PC-3 (cell line): ENCODE results near the gene SFMBT2. TPM values are rescaled to one million over a fixed set of nuclear protein-coding genes. Genes with fewer than 3 reads are reported as not detected.

Experiments used
- ATAC-seq: fragments of 200-7000 bp; cut with Tn5 transposase; 2 replicates; pipeline ENCODE4 v1.9.1; 2020; ENCODE audit warnings: mild to moderate bottlenecking, moderate library complexity
- BruUV-seq: library from RNA; stranded (reverse); fragments of 400-500 nt; replicated peaks from 2 replicates; lab custom pipeline; 2021; lab: Mats Ljungman, UMichigan
- CTCF ChIA-PET: fragments of 300-600 bp; sonication (Branson Sonifier 250); formaldehyde crosslinking; loops from one replicate; lab custom pipeline; 2022; ENCODE audit warnings: antibody characterized with exemption; lab: Charles Lee
- POLR2A ChIA-PET: fragments of 300-600 bp; sonication (Branson Sonifier 250); formaldehyde crosslinking; loops from one replicate; lab custom pipeline; 2022; ENCODE audit warnings: antibody characterized with exemption; ENCODE audit not compliant: unreplicated experiment; lab: Charles Lee
- DNase-seq: peaks from one replicate; pipeline ENCODE4 v3.0.0-alpha.2; 2015
- H2AFZ ChIP-seq: fragments of 300-600 bp; sonication (generic); 2 replicates; pipeline ENCODE4 v1.6.0; 2016; ENCODE audit warnings: antibody characterized with exemption, low read length
- H3F3A ChIP-seq: fragments of 300-600 bp; sonication (generic); one replicate; pipeline ENCODE4 v1.6.0; 2017; ENCODE audit warnings: antibody characterized with exemption, low read length, control low read depth, mild to moderate bottlenecking; ENCODE audit not compliant: unreplicated experiment
- H3K27ac ChIP-seq: fragments of 300-600 bp; sonication (generic); 2 replicates; pipeline ENCODE4 v1.5.1; 2016; ENCODE audit warnings: mild to moderate bottlenecking, low read length
- H3K27me3 ChIP-seq: fragments of 300-600 bp; sonication (generic); 2 replicates; pipeline ENCODE4 v1.6.1; 2016; ENCODE audit warnings: low read length, mixed read lengths
- H3K36me3 ChIP-seq: fragments of 300-600 bp; sonication (generic); 2 replicates; pipeline ENCODE4 v1.6.1; 2016; ENCODE audit warnings: low read depth, mixed run types, low read length, mixed read lengths
- H3K4me1 ChIP-seq: fragments of 300-600 bp; sonication (generic); 2 replicates; pipeline ENCODE4 v1.5.1; 2016; ENCODE audit warnings: low read length; ENCODE audit not compliant: insufficient read depth
- H3K4me2 ChIP-seq: fragments of 300-600 bp; sonication (generic); 2 replicates; pipeline ENCODE4 v1.6.0; 2016; ENCODE audit warnings: low read length
- H3K4me3 ChIP-seq: fragments of 300-600 bp; sonication (generic); 2 replicates; pipeline ENCODE4 v1.5.1; 2016; ENCODE audit warnings: mild to moderate bottlenecking, low read length, mixed read lengths
- H3K79me2 ChIP-seq: fragments of 300-600 bp; sonication (generic); 2 replicates; pipeline ENCODE4 v1.6.1; 2017; ENCODE audit warnings: low read length, mixed read lengths
- H3K9ac ChIP-seq: fragments of 300-600 bp; sonication (generic); 2 replicates; pipeline ENCODE4 v1.6.0; 2016; ENCODE audit warnings: mild to moderate bottlenecking, low read length
- H3K9me2 ChIP-seq: fragments of 300-600 bp; sonication (generic); replicated peaks from 2 replicates; pipeline ENCODE4 v1.6.1; 2016; ENCODE audit warnings: mixed run types, low read length, mixed read lengths
- H3K9me3 ChIP-seq: fragments of 300-600 bp; sonication (generic); 2 replicates; pipeline ENCODE4 v1.6.1; 2016; ENCODE audit warnings: low read length, mixed read lengths
- H4K20me1 ChIP-seq: fragments of 300-600 bp; sonication (generic); 2 replicates; pipeline ENCODE4 v1.6.1; 2016; ENCODE audit warnings: low read length, mixed read lengths
- EZH2 ChIP-seq: fragments of 300-600 bp; sonication (generic); IDR thresholded peaks from one replicate; pipeline ENCODE4 v1.6.1; 2017; ENCODE audit warnings: antibody characterized with exemption, mild to moderate bottlenecking, low read length; ENCODE audit not compliant: unreplicated experiment
- EZH2phosphoT487 ChIP-seq: fragments of 300-600 bp; sonication (generic); IDR thresholded peaks from 2 replicates; pipeline ENCODE4 v1.6.1; 2018; ENCODE audit warnings: mild to moderate bottlenecking, antibody characterized with exemption, low read length, borderline replicate concordance
- intact Hi-C: fragments of 100-400 bp; cut with micrococcal nuclease; formaldehyde crosslinking; loops from 2 replicates; pipeline ENCODE4 v1.9.0; 2023
- total RNA-seq: library from RNA; depleted of rRNA; stranded (reverse); fragments of >200 nt; gene quantifications from 2 replicates; pipeline ENCODE4 v1.2.3, GENCODE V29; 2014
- TF ChIP-seq, protein P1 (sequence below): fragments of 300-600 bp; sonication (generic); conservative IDR thresholded peaks from 2 replicates; pipeline ENCODE4 v1.5.1; 2017; ENCODE audit warnings: antibody characterized with exemption, low read depth, mild to moderate bottlenecking, low read length

Gene SFMBT2
- total RNA-seq, 1 experiment from 2014 or later = 1.9 TPM

DNA sequence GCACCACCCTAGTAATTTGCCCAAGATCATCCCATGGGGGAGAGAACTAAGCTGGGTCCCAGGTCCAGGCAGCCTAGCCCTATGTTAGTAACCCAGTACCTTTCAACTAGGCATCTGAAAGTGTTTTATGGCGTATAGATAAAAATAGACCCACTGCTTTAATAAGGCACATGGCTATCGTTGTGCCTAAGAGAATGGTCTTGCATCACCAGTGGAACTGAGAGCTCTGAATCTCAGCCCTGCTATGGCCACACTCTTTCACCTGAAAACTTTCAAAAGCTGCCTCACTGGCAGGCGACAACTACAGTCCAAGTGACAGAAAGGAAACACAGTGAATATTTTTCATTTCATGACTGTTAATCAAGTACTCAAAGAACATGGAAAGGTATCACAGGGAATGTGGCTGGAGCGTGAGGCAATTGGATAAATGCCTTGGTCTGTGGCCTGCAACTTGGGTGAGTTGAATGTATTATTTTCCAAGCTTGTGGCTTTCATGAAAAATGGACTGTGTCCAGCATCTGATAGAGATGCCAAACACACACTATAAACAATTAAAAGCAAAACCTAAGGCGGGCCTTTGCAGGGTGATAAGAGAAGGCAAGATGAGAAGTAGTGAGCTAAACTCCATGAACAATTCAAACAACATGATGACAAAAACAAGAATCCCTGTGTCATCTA, 18.0 kb upstream of the SFMBT2 start:
- ChIA-PET CTCF (interaction anchor here (0.6 kb wide), 1 partner anchor 898 kb away, joined by 5 read pairs; no protein-coding TSS in a partner anchor), POLR2A (no interaction called here)
- no TSS peak for BruUV-seq

DNA sequence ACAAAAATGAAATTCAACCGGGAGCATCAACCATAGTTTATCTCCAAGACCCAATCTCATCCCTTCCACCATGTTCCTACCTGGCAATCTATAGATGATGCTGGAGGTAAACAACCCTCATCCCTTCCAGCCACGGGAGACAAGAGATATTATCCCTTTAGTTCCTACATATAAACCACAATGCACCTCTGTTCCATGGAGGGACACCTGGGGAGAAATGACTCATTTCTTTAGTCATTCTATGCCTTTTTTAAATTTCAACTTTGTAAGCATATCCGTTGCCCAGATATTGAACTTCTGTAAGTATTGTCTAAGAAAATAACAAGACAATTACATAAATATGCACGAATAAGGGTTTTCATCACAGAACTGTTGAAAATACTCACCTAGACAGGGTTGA, 15.5 kb upstream of the SFMBT2 start:
- Histone ChIP-seq H3K9me2 (no peaks in the 10 kb centered on the region), H3K79me2 (no peaks in the 10 kb centered on the region), H3K4me3 (no peak overlapping the region), H3K9ac (no peak overlapping the region), H3K27me3 (no peaks in the 10 kb centered on the region), H3K4me2 (no peak overlapping the region), H3K9me3 (no peaks in the 10 kb centered on the region), H3K27ac (no peak overlapping the region), H4K20me1 (no peaks in the 10 kb centered on the region), H3F3A (no peaks in the 10 kb centered on the region), H3K4me1 (peaks cover 19% of the 10 kb centered on the region), H2AFZ (no peak overlapping the region), H3K36me3 (no peaks in the 10 kb centered on the region)
- intact Hi-C loops = no loop called here
- ChIA-PET POLR2A (no interaction called here), CTCF (no interaction called here)
- no TSS peak for BruUV-seq
- DNase-seq = peak; percentile 46
- TF ChIP-seq EZH2phosphoT487 (no peak), EZH2 (no peak)
- TF ChIP-seq, protein P1, sequence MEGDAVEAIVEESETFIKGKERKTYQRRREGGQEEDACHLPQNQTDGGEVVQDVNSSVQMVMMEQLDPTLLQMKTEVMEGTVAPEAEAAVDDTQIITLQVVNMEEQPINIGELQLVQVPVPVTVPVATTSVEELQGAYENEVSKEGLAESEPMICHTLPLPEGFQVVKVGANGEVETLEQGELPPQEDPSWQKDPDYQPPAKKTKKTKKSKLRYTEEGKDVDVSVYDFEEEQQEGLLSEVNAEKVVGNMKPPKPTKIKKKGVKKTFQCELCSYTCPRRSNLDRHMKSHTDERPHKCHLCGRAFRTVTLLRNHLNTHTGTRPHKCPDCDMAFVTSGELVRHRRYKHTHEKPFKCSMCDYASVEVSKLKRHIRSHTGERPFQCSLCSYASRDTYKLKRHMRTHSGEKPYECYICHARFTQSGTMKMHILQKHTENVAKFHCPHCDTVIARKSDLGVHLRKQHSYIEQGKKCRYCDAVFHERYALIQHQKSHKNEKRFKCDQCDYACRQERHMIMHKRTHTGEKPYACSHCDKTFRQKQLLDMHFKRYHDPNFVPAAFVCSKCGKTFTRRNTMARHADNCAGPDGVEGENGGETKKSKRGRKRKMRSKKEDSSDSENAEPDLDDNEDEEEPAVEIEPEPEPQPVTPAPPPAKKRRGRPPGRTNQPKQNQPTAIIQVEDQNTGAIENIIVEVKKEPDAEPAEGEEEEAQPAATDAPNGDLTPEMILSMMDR = no peak
- no peak for ATAC-seq

More for the DNA sequence above, 18.0 kb upstream of the SFMBT2 start:
- DNase-seq = no peak
- H3K9me3 ChIP-seq = no peaks in the 10 kb centered on the region
- H3K4me1 ChIP-seq = peaks cover 5% of the 10 kb centered on the region
- intact Hi-C loops = no loop called here
- H3F3A ChIP-seq = no peaks in the 10 kb centered on the region
- no peak overlapping the region for H3K4me2 ChIP-seq
- H3K79me2 ChIP-seq = no peaks in the 10 kb centered on the region
- H3K36me3 ChIP-seq = no peaks in the 10 kb centered on the region
- TF ChIP-seq EZH2phosphoT487 = no peak
- TF ChIP-seq EZH2 = no peak
- TF ChIP-seq, protein P1 = no peak
- H2AFZ ChIP-seq = no peak overlapping the region
- H3K27me3 ChIP-seq = peaks cover 14% of the 10 kb centered on the region; the same call in 1 of the 2 replicates
- H4K20me1 ChIP-seq = no peaks in the 10 kb centered on the region
- H3K9me2 ChIP-seq = no peaks in the 10 kb centered on the region
- H3K27ac ChIP-seq = no peak overlapping the region
- H3K4me3 ChIP-seq = no peak overlapping the region
- no peak overlapping the region for H3K9ac ChIP-seq
- no peak for ATAC-seq

DNA sequence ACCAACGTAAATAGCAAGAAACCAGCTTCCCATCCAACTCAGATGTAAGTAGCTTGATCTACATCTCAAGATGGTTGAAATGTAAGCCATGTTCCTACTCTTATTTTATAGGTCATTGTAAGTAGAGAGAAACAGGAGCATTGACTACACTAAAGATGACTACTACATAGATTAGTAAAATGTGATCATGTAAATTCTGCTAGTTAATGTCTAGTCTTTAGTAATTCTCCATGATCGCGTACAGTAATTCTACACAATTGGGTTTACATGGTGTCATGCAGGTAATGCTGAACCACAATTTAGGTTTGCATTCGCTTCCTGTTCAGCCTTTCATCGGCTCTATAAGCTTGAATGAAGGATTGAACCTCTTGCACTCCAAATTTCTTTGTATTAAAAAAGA, 14.9 kb upstream of the SFMBT2 start:
- H4K20me1 ChIP-seq = no peaks in the 10 kb centered on the region
- ChIA-PET CTCF (no interaction called here), POLR2A (no interaction called here)
- H3K27me3 ChIP-seq = no peaks in the 10 kb centered on the region
- no peak overlapping the region for H2AFZ ChIP-seq
- BruUV-seq = no TSS peak
- no peak overlapping the region for H3K4me3 ChIP-seq
- no peaks in the 10 kb centered on the region for H3K36me3 ChIP-seq
- H3K9ac ChIP-seq = no peak overlapping the region
- H3F3A ChIP-seq = no peaks in the 10 kb centered on the region
- DNase-seq (no peak), ATAC-seq (no peak)
- H3K79me2 ChIP-seq = no peaks in the 10 kb centered on the region
- no peak overlapping the region for H3K27ac ChIP-seq
- peaks cover 24% of the 10 kb centered on the region for H3K4me1 ChIP-seq
- no peaks in the 10 kb centered on the region for H3K9me2 ChIP-seq
- TF ChIP-seq, protein P1 = no peak
- TF ChIP-seq EZH2phosphoT487 (no peak), EZH2 (no peak)
- intact Hi-C loops = no loop called here
- no peak overlapping the region for H3K4me2 ChIP-seq
- no peaks in the 10 kb centered on the region for H3K9me3 ChIP-seq
